HG03175 (cell line): Measurements from ENCODE around the gene TJP2.
A peak's percentile ranks its signal among the peaks of the same experiment; 100 is the strongest.
"Not testable (repeated sequence)": the region's sequence is repeated elsewhere in the genome, so short reads cannot be mapped to it uniquely, and the experiment has no call there.

Source experiments
- ATAC-seq: cut with Tn5 transposase; IDR thresholded peaks from one replicate; pipeline ENCODE4 v1.9.1; 2021; ENCODE audit warnings: mild to moderate bottlenecking, moderate library complexity; ENCODE audit not compliant: unreplicated experiment

Gene TJP2

DNA sequence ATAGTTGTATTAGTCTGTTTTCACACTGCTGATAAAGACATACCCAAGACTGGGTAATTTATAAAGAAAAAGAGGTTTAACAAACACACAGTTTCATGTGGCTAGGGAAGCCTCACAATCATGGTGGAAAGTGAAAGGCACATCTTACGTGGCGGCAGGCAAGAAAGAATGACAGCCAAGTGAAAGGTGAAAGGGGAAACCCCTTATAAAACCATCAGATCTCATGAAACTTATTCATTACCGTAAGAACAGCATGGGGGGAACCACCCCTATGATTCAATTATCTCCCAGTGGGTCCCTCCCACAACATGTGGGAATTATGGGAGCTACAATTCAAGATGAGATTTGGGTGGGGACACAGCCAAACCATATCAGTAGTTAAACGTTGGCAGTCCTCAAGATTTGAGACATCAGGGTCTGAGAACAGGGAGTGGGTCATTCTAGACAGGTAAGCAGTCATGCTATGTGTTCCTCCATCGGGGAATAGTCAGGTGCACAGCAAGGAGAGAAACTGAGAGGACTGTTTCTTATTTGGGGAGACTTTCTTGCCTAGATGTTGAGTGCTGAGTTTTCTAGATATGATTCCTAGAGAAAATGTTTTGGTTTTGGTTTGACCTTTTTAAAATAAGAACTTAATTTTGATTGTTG, 105.1 kb downstream of the TJP2 start:
- ATAC-seq, result no peak

DNA sequence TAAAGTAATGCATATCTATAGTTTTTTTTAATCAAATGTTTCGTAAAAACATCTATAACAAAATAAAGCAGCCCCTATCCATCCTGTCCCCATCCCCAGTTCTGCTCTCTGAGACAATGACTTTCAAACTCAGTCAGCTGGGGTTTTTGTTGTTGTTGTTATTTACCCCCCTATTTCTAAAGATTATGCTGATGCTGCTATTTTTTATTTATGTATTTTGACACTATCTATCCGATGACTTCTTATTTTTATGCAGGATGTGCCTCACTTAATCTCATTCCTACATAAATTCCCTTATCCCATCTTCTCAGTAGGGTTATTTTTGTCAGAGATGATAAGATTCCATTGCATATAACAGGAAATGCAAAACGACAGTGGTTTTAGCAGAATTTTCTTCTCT, 105.7 kb downstream of the TJP2 start:
- ATAC-seq, result no peak

DNA sequence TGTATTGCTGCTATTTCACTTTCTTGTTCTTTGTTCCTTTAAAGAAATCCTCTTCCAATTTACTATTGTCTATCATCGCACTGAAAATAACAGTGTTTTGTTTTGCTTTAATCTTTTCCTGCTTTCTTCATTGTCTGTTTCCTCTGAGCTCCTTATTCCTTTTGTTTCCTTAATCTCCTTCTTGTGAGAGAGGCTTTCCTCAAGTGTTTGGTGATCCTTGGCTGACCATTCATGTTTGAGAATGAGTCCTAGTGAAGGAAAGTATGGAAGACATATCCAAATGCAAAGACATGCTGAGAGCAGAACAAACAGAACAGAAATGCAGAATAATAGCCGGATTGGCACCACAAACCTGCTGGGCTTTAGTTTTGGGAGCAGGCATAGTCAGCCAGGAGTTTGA, 108.9 kb downstream of the TJP2 start:
- no peak for ATAC-seq

DNA sequence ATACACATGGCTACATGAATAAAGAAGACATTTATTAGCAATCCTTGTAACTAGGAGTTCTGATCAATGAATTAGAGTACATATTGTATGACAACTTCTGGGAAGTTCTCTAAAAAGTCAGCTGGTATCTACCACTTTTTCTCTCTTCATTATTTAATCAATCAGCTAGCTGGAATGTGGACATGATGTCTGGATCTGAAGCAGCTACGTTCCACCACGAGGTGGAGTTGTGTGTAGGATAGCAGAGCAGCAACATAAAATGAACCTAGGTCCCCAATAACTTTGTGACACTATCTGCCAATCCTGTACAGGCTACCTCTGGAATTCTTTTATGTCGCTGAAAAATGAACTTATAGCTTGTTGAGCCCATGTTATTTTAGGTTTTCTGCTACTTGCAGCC, 118.0 kb downstream of the TJP2 start:
- ATAC-seq, result no peak

DNA sequence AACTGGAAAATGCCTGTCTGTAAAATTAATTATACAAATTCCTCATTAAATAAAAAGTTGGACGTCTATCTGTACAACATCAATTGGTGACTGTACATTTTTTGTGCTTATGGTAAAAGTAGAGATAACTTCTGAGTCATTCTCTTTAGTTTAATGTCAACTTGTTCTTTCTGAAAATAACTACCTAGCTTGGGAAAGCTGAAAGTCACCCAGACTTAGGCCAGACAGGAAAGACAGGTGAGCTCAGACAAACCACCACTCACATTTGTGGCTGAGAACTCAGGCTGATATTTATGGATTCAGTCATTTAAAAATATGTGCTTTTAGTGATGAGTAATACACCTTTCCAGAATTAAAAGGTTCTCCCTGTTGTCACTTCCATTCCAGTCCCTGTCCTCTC, 119.1 kb downstream of the TJP2 start:
- ATAC-seq, result no peak

DNA sequence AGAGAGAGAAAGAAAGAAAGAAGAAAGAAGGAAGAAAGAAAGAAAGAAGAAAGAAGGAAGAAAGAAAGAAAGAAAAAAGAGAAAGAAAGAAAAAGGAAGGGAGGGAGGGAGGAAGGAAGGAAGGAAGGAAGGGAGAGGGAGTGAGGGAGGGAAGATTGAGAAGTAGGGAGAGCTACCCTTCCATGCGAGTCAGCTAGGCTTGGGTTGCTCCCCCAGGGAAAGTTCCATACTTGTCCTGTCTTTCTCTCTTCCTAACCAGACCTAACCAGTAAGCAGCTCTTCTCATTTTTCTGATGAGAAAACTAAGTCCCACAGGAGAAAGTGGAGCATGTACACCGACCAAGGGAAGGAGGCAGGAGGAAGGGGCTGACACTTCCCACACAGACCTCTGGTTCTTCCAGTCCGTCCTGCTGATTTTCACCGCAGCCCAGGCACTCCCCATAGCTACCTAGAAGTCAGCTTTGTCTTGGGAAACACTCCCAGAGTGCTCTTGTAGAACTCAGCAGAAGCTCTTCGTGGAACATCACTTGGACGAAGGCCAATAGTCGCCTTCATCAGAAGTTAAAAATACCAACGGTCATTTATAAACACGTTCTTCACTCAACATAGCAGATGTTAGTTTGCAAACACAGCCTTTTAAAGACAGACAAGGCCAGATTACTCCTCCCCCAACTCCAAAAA, 121.9 kb downstream of the TJP2 start:
- no peak for ATAC-seq

DNA sequence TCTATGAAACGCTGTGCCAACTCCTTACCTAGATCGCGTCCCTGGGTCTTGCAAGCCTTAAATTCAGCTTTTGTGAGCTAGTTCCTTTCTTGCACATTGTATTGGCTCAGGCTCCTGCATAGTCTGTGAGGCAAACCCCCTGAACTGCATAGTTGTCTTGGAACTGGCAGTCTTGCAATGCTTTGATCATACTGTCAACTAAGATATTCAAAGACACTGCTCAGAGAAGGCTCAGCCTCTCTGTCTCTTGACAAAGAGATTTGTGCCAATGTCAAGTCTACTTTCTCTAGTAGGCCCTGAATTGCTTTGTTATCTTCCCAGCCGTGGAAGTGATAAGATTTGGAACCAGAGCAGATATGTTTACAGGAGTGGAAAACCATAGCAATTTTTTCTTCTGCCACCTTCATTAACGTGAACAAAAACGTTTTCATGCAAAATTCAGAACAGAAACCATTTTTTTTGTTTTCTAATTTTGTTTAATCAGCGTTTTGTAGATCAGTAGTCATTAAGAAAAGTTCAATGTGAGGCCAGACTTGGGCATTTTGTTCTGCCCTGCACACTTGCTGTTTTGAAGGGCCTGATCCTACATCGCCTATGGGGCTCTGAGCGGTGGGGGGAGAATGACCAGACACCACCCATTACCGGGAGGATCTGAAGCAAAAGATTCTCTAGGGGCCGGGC, 123.4 kb downstream of the TJP2 start:
- ATAC-seq, result no peak

DNA sequence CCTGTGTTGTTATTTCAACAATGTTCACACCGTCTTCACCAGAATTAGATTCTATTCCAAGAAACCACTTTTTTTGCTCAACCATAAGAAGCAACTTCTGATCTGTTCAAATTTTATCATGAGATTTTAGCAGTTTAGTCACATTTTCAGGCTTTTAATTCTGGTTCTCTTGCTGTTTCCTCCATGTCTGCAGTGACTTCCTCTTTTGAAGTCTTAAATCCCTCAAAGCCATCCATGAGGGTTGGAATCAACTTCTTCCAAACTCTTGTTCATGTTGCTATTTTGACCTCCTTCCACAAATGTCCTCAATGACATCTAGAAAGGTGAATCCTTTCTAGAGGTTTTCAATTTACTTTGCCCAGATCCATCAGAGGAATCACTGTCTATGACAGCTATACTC, 125.2 kb downstream of the TJP2 start:
- ATAC-seq, result no peak

DNA sequence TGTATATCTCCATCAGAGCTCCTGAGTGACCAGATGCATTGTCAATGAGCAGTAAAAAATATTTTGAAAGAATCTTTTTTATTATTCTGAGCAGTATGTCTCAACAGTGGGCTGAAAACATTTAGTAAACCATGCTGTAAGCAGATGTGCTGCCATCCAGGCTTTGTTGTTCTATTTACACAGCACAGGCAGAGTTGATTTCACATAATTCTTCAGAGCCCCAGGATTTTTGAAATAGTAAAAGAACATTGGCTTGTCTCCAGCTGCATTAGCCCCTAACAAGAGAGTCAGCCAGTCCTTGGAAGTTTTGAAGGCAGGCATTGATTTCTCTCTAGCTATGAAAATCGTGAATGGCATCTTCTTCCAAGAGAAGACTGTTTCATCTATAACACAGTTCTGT, 125.7 kb downstream of the TJP2 start:
- ATAC-seq, result no peak

DNA sequence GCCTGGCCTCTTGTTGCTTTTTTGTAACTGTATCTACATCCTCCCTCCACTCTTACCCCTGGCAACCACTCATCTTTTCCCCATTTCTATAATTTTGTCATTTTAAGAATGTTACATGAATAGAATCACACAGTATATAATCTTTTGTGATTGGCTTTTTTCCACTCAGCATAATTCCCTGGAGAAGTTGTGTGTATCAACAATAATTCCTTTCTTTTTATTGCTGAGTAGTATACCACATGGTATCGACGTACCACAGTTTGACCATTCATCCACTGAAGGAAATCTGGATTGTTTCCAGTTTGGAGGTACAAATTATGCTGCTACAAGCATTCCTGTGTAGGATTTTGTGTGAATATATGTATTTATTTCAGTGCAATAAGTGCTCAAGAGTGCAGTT, 129.3 kb downstream of the TJP2 start:
- no peak for ATAC-seq

DNA sequence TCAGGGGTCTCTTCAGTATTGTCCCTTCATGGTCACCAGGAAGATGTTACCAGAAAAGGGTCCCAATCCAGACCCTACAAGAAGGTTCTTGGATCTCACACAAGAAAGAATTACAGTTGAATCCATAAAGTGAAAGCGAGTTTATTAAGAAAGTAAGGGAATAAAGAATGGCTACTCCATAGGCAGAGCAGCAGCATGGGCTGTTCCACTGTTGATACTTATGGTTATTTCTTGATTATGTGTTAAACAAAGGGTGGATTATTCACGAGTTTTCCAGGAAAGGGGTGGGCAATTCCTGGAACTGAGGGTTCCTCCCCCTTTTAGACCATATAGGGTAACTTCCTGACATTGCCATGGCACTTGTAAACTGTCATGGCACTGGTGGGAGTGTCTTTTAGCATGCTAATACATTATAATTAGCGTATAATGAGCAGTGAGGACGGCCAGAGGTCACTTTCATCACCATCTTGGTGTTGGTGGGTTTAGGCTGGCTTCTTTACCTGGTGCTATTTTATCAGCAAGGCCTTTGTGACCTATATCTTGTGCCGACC, 132.9 kb downstream of the TJP2 start:
- not testable (repeated sequence) for ATAC-seq

DNA sequence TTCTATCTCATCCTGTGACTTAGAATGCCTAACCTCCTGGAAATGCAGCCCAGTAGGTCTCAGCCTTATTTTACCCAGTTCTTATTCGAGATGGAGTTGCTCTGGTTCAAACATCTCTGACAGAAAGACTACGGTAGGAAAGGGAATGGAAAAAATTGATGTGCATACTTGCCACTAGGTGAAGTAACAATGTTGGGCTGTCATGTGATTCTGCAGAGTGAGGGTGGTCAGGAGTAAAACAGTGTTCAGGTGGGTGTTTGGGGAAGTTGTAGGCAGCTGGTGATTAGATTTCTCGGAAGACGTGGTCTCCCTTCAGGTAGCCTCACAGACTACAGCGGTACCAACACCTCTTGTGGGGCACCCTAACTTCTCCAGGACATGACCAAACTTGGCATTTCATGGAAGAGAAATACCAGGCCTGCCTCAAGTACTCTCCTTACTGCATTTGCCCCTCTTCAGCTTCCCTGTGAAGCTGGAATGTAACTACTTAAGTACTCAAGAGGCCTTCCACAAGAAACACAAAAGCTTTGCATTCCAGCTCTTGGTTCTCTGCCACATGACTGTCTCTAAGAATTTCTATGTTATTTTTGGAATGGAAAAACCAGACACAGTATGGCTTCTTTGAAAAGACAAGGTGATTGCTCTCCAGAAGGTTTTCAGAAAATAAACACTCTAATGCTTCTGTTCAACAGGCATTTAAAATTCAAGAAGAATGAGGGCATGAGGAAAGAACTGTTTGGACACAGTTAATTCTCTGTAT, 133.5 kb downstream of the TJP2 start:
- no peak for ATAC-seq

DNA sequence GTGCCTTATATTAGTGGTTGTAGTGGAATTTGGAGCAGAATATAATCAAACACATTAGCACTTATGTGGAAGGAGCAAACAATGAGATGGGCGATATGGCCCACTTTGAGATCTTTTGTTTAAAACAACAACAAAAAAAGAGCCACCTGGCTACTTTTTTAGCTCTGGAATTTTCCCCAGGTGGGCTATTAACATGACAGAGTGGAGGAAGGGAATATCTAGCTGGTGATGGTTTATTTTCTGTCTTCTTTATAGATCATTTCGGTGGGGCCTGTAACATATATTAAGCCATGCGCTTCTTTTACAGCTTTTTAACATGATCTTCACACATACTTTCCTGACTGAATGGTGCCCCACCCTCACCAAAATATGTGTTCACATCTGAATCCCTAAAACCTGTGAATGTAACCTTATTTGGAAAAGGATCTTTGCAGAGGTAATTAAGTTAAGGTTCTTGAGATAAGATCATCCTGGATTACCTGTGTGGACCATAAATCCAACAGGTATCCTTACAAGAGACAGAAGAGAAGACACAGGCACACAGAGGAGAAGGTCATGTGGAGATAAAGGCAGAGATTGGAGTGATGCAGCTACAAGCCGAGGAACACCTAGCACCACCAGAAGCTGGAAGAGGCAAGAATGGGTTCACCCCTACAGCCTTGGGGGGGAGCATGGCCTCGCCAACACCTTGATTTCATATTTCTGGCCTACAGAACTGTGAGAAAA, 134.3 kb downstream of the TJP2 start:
- no peak for ATAC-seq

DNA sequence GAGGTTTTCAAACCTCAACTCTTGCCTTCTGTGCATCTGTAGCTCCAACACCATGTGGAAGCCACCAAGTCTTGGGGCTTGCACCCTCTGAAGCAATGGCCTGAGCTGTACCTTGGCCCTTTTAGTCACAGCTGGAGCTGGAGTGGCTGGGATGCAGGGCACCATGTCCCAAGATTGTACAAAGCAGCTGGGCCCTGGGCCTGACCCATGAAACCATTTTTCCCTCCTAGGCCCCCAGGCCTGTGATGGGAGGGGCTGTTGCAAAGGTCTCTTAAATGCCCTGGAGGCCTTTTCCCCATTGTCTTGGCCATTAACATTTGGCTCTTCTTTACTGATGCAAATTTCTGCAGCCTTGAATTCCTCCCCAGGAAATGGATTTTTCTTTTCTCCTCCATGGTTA, 139.1 kb downstream of the TJP2 start:
- no peak for ATAC-seq

DNA sequence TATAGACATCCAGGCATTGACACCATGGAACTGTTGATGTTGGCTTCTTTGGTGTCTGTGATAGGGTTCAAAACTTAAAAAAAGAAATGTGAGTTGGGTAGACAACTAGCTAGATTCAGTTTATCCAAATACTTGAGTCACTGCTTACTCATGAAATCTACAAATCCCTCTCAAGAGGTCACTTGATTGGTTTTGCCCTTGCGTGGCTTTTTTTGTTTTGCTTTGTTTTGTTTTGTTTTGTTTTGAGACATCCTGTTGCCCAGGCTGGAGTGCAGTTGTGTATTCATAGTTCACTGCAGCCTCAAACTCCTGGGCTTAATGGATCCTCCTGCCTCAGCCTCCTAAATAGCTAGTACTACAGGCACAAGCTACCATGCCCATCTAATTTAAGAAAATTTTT, 140.5 kb downstream of the TJP2 start:
- no peak for ATAC-seq

DNA sequence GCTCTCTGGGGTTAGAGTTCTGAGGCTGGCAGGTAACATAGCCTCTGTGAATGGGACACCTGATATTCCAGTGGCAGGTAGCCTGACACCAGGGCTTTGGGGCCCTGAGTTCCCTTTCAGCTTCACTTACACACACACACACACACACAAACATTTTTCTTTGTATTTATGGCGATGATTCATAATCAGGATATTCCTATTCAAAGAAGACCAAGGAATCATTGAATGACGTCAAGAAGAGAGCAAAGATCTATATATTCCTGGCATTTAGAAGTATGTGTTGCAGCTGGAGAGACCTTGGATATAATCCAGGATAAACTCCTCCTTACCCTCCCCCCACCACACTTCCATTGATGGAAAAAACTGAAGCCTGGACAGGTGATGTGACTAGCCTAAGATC, 143.0 kb downstream of the TJP2 start:
- no peak for ATAC-seq

DNA sequence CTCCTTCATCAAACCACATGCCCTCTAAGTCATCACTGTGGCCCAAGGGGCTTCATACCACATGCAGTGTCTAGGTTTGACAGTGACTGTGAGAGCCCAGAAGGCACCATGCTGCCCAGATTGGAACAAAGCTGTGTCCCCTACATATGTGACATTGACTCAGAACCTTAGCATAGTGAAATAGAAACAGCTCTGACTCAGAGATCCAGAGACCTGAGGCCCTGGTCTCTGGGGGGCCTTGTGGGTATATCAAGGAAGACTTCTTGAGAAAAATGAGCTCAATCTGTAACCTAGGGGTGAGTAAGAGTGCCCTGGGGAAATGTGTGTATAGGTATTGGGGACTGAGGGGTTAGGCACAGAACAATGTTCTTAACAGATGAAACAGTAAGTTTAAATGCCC, 143.8 kb downstream of the TJP2 start:
- ATAC-seq, result peak; percentile 81

DNA sequence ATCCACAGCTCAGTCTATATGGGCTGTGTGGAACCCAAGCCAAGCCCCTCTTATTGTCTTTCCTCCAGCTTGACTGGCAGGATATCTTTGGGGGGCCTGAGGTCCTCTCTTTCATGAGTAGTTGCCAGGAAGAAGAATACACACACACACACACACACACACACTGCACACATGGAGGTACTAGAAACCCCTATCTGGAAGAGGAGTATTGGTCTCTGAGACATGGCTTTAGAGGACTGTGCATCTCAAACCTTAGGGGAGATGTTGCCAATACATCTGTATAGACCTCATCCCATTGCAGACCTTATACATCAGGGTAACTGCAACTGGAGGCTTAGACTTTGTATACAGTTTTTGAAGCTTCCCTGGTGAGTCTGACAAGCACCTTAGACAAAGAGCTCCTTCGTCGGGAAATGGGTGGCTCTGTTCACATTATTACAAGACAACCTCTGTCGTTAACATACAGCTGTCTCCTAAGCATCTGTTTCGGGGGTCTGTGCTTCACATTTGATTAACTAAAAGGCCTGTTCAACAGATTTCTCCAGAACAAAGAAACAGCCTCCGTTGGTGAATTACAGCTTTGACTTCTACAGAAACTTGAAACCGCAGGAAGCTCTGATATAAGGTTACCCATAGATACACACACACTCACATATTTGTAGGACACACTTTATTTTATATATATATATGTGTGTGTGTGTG, 145.4 kb downstream of the TJP2 start:
- ATAC-seq, result no peak

DNA sequence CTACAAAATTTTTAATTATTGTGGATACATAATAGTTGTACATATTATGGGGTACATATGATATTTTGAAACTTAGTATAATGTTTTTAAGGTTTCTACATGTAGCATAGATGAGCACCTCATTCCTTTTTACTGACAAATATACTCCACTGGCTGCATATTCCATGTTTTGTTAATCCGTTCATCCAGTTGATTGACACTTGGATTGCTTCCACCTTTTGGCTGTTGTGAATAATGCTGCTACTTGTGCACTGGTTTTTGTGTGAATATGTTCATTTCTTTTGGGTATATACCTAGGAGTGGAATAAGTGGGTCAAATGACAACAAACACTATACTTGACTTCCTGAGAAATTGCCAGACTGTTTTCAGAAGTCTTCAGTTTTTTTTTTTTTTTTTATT, 148.2 kb downstream of the TJP2 start:
- ATAC-seq, result no peak

DNA sequence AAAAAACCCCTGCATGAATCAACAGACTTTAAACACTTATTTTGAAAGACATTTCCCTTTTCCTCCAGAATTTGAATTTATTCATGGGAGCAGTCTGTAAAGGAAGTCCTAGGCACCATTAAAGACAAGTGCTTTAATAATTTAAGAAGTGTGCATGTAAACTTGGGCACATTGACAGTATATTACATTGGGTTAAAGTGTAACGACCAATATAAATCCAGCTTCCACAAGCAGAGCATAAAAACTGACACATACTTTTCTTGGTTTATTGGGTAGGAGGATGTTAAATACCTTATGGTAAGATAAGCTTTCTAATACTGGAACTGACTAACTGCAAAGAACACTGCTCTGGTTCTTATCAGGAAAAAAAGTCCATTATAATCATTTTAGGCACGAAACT, 149.8 kb downstream of the TJP2 start:
- no peak for ATAC-seq
